ENCODE measurements around the gene PELI3. TPM values are rescaled to one million over a fixed set of nuclear protein-coding genes. Genes with fewer than 3 reads are reported as not detected.

Gene PELI3
- total and polyA plus RNA-seq, 10 of the 15 experiments (the other 5 are each of a cell fraction or from before 2014, with no cell fraction given), result 0.14 to 1.5 (median 0.66) TPM

- TF ChIP-seq PAX8 (IDR thresholded peaks at IDR 0.05), result no peak
- no peak for TF ChIP-seq BCL11A (IDR thresholded peaks at IDR 0.05; ENCODE audit: low read depth, low read length)
- no peak for TF ChIP-seq PAX5 (IDR thresholded peaks at IDR 0.05; ENCODE audit: borderline replicate concordance, low read depth, low read length)
- peak; percentile 85 for TF ChIP-seq POLR2A (IDR thresholded peaks at IDR 0.05; ENCODE audit: low read depth, low read length)
- peak in 1 of 2 experiments; percentile 33; a peak in 1 of 4 replicates for TF ChIP-seq BHLHE40 (IDR thresholded peaks at IDR 0.05; ENCODE audit: borderline replicate concordance in 1 of 2, low read depth in 2 of 2, low read length in 1 of 2)
- peak; percentile 99 for TF ChIP-seq YY1 (IDR thresholded peaks at IDR 0.05; ENCODE audit: low read depth, low read length)
- TF ChIP-seq SPI1 (IDR thresholded peaks at IDR 0.05; ENCODE audit: borderline replicate concordance, insufficient read depth, low read depth, low read length), result no peak
- no peak for TF ChIP-seq MLLT1 (IDR thresholded peaks at IDR 0.05)
- TF ChIP-seq PRDM15 (CRISPR knock-in tag; IDR thresholded peaks at IDR 0.05), result no peak
- no peak for TF ChIP-seq CBX3 (IDR thresholded peaks at IDR 0.05; ENCODE audit: borderline replicate concordance, low read depth)
- TF ChIP-seq PML (IDR thresholded peaks at IDR 0.05; ENCODE audit: low read length), result no peak
- TF ChIP-seq TCF3 (IDR thresholded peaks at IDR 0.05; ENCODE audit: borderline replicate concordance, insufficient read depth, low read depth, low read length), result no peak
- peak; percentile 41; the same call in 1 of the 2 replicates for TF ChIP-seq NR2C1 (IDR thresholded peaks at IDR 0.05)
- peak; percentile 67 for TF ChIP-seq RELA (IDR thresholded peaks at IDR 0.05; ENCODE audit: borderline replicate concordance, partially characterized antibody)
- TF ChIP-seq RUNX3 (IDR thresholded peaks at IDR 0.05; ENCODE audit: low read length), result no peak
- no peak for TF ChIP-seq SMAD1 (IDR thresholded peaks at IDR 0.05; ENCODE audit: low read depth, partially characterized antibody)
- peak; percentile 35 for TF ChIP-seq KLF5 (IDR thresholded peaks at IDR 0.05; ENCODE audit: partially characterized antibody)
- TF ChIP-seq CEBPZ (IDR thresholded peaks at IDR 0.05; ENCODE audit: low read depth, low read length), result no peak
- TF ChIP-seq PBX3 (IDR thresholded peaks at IDR 0.05; ENCODE audit: insufficient replicate concordance, low read depth, low read length), result no peak
- 0 out of 2 replicates have a peak, but pooled peaks have one; percentile 16 for TF ChIP-seq TCF12 (IDR thresholded peaks at IDR 0.05; ENCODE audit: low read depth, low read length)
- TF ChIP-seq HDAC2 (IDR thresholded peaks at IDR 0.05), result no peak
- TF ChIP-seq RAD21 (IDR thresholded peaks at IDR 0.05; ENCODE audit: insufficient read depth, low read depth, low read length), result no peak
Measured at GRCh38 chr11:66510271-66510989, 43.7 kb downstream of the PELI3 start, which contains the start of gene BBS1 (continued).

Data from GM12878 (cell line).